ENCODE results near the gene DCDC2B.

DNA sequence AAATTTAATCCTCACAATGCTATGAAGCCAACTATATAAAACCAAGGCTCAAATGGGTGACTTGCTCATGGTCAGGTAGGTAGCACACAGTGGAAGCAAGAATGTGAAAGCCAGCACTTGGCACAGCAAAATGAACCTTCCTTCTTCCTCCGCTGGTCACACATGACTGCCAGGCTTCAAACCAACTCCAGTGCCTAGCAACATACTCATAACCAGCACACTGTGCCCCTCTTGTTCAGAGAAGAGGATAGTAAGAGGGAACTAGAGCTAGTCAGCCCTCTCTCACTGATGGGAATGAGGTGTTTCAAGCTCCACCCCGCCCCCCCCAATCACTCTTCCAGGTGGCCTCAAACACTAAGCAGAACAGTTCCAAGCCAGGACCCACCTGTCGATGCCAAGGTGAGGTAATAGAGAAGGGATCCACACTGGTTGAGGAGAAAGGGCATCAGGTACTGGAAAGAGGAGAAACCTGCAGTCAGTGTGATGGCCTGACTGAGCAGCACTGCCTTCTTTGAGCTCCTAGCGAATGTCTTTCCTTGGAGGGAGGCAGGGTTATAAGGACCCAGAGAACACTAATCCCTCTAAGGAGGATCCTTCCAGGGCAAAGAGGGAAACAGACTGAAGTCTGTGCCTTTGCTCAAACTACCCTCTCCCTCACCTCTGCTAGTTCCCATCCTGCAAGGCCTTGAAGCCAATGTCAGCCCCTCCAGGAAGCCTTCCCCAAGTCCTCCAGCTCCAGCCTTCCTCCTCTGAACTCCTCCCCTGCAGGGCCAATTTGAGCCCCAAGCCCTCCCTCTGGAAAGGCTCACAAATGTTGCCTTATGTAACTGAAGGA is 12.1 kb downstream of the DCDC2B start:
- TF ChIP-seq, protein P1, sequence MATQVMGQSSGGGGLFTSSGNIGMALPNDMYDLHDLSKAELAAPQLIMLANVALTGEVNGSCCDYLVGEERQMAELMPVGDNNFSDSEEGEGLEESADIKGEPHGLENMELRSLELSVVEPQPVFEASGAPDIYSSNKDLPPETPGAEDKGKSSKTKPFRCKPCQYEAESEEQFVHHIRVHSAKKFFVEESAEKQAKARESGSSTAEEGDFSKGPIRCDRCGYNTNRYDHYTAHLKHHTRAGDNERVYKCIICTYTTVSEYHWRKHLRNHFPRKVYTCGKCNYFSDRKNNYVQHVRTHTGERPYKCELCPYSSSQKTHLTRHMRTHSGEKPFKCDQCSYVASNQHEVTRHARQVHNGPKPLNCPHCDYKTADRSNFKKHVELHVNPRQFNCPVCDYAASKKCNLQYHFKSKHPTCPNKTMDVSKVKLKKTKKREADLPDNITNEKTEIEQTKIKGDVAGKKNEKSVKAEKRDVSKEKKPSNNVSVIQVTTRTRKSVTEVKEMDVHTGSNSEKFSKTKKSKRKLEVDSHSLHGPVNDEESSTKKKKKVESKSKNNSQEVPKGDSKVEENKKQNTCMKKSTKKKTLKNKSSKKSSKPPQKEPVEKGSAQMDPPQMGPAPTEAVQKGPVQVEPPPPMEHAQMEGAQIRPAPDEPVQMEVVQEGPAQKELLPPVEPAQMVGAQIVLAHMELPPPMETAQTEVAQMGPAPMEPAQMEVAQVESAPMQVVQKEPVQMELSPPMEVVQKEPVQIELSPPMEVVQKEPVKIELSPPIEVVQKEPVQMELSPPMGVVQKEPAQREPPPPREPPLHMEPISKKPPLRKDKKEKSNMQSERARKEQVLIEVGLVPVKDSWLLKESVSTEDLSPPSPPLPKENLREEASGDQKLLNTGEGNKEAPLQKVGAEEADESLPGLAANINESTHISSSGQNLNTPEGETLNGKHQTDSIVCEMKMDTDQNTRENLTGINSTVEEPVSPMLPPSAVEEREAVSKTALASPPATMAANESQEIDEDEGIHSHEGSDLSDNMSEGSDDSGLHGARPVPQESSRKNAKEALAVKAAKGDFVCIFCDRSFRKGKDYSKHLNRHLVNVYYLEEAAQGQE (IDR thresholded peaks at IDR 0.05; ENCODE audit: low read depth): no peak
- TF ChIP-seq EGR1 (IDR thresholded peaks at IDR 0.05; ENCODE audit: low read depth) (no peak), JUND (IDR thresholded peaks at IDR 0.05) (no peak), FOSL1 (IDR thresholded peaks at IDR 0.05; ENCODE audit: low read depth) (no peak), POLR2A (IDR thresholded peaks at IDR 0.05; ENCODE audit: borderline replicate concordance, extremely low read depth, insufficient read depth, insufficient read length) (no peak), POLR2AphosphoS5 (IDR thresholded peaks at IDR 0.05; ENCODE audit: low read depth, low read length) (no peak), ATF3 (IDR thresholded peaks at IDR 0.05) (no peak), RAD21 (IDR thresholded peaks at IDR 0.05; ENCODE audit: low read depth) (no peak), EZH2phosphoT487 (IDR thresholded peaks at IDR 0.05; ENCODE audit: borderline replicate concordance) (no peak), CBX3 (IDR thresholded peaks at IDR 0.05; ENCODE audit: low read depth) (no peak), ZNF274 (IDR thresholded peaks at IDR 0.05; ENCODE audit: low read depth, low read length) (no peak)
- TF ChIP-seq, protein P2, sequence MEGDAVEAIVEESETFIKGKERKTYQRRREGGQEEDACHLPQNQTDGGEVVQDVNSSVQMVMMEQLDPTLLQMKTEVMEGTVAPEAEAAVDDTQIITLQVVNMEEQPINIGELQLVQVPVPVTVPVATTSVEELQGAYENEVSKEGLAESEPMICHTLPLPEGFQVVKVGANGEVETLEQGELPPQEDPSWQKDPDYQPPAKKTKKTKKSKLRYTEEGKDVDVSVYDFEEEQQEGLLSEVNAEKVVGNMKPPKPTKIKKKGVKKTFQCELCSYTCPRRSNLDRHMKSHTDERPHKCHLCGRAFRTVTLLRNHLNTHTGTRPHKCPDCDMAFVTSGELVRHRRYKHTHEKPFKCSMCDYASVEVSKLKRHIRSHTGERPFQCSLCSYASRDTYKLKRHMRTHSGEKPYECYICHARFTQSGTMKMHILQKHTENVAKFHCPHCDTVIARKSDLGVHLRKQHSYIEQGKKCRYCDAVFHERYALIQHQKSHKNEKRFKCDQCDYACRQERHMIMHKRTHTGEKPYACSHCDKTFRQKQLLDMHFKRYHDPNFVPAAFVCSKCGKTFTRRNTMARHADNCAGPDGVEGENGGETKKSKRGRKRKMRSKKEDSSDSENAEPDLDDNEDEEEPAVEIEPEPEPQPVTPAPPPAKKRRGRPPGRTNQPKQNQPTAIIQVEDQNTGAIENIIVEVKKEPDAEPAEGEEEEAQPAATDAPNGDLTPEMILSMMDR (IDR thresholded peaks at IDR 0.05 in 2 of 3, conservative IDR thresholded peaks at IDR 0.05 in 1 of 3; ENCODE audit: borderline replicate concordance in 1 of 3, insufficient read depth in 1 of 3, low read depth in 2 of 3, low read length in 2 of 3): no peak
- TF ChIP-seq, protein P3, sequence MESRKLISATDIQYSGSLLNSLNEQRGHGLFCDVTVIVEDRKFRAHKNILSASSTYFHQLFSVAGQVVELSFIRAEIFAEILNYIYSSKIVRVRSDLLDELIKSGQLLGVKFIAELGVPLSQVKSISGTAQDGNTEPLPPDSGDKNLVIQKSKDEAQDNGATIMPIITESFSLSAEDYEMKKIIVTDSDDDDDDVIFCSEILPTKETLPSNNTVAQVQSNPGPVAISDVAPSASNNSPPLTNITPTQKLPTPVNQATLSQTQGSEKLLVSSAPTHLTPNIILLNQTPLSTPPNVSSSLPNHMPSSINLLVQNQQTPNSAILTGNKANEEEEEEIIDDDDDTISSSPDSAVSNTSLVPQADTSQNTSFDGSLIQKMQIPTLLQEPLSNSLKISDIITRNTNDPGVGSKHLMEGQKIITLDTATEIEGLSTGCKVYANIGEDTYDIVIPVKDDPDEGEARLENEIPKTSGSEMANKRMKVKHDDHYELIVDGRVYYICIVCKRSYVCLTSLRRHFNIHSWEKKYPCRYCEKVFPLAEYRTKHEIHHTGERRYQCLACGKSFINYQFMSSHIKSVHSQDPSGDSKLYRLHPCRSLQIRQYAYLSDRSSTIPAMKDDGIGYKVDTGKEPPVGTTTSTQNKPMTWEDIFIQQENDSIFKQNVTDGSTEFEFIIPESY (IDR thresholded peaks at IDR 0.05; ENCODE audit: extremely low read depth, insufficient replicate concordance, low read length): no peak
- TF ChIP-seq, protein P4, sequence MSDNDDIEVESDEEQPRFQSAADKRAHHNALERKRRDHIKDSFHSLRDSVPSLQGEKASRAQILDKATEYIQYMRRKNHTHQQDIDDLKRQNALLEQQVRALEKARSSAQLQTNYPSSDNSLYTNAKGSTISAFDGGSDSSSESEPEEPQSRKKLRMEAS (IDR thresholded peaks at IDR 0.05): no peak

All from HCT116 (cell line).